ENCODE measurements around the gene SHC3.

SHC3 gene

DNA sequence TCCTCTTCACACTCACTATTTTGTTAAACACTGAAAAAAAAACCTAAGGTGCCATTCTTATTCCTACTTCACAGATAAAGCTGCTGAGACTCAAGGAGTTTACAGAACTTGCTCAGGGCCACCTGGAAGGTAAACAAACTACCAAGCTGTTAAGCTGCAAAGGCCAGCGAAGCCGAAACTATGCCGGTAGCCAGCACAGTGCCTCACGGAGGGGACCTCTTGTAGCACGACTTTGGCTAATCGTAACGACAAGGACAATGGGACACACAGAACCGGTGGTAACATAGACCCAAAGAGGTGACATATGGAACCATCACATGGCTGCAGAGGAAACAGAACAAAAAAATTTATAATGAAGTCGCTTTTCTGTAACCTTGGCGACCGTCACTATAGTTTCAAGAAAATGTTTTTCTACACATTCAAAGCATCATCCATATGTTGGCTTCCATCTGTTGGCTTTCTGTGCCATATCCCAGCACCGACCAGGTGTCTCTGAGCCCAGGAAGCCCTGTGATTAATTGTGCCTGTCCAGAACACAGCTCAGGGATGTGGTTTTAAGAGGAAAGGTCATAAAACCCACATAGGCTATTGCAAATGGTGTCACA, 127.1 kb downstream of the SHC3 start:
- Mint-ChIP-seq H3K4me3 (no peak overlapping the region), H3K4me1 (no peaks in the 10 kb centered on the region), H3K36me3 (ENCODE audit: insufficient read depth) (no peaks in the 10 kb centered on the region), H3K27ac (ENCODE audit: low read depth) (no peak overlapping the region), H3K27me3 (peaks cover 60% of the 10 kb centered on the region), H3K9me3 (no peaks in the 10 kb centered on the region)
- no peak for DNase-seq (ENCODE audit: low spot score in 2 of 2)
- no peak for ATAC-seq (replicated peaks; ENCODE audit: extremely low read depth, poor library complexity, severe bottlenecking)

DNA sequence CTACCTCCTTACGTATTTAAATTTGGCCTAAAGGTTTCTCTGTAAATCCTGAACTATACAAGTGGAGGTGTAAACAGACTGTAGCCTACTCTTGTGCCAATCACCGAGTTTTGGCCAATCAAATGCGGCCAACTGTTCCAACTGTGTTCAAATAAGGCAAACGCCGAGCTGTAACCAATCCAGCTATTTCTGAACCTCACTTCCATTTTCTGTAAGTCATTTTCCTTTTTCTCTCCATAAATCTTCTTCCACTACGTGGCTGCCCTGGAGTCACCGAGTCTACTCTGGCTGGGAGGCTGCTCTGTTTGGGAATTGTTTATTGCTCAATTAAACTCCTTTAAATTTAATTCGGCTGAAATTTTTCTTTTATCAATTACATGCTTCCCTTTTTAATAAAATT, 129.0 kb downstream of the SHC3 start:
- ATAC-seq (replicated peaks; ENCODE audit: extremely low read depth, poor library complexity, severe bottlenecking) (no peak), DNase-seq (ENCODE audit: low spot score in 2 of 2) (no peak)
- Mint-ChIP-seq H3K36me3 (ENCODE audit: insufficient read depth) (no peaks in the 10 kb centered on the region), H3K9me3 (no peaks in the 10 kb centered on the region), H3K27ac (ENCODE audit: low read depth) (no peak overlapping the region), H3K4me3 (no peak overlapping the region), H3K4me1 (no peaks in the 10 kb centered on the region), H3K27me3 (peaks cover 58% of the 10 kb centered on the region)

GRCh38 chr9:89048616-89049015, 130.0 kb downstream of the SHC3 start:
- no peak for DNase-seq (ENCODE audit: low spot score in 2 of 2)
- Mint-ChIP-seq H3K9me3 (no peaks in the 10 kb centered on the region), H3K27ac (ENCODE audit: low read depth) (no peak overlapping the region), H3K4me3 (no peak overlapping the region), H3K36me3 (ENCODE audit: insufficient read depth) (no peaks in the 10 kb centered on the region), H3K27me3 (peaks cover 52% of the 10 kb centered on the region), H3K4me1 (no peaks in the 10 kb centered on the region)
- ATAC-seq (replicated peaks; ENCODE audit: extremely low read depth, poor library complexity, severe bottlenecking) = no peak

DNA sequence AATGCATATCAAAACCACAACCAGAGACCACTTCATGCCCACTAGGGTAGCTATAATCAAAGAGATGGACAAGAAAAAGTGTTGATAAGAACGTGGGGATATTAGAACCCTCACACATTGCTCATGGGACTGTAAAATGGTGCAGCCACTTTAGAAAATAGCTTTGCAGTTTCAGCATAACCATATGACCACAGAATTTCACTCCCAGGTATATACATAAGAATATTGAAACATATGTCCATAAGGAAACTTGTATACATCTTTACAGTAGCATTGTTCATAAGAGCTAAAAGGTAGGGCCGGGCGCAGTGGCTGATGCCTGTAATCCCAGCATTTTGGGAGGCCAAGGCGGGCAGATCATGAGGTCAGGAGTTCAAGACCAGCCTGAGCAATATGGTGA, 131.0 kb downstream of the SHC3 start:
- H3K36me3 Mint-ChIP-seq (ENCODE audit: insufficient read depth) = no peaks in the 10 kb centered on the region
- no peaks in the 10 kb centered on the region for H3K4me1 Mint-ChIP-seq
- no peak overlapping the region for H3K27ac Mint-ChIP-seq (ENCODE audit: low read depth)
- ATAC-seq (replicated peaks; ENCODE audit: extremely low read depth, poor library complexity, severe bottlenecking) (no peak), DNase-seq (ENCODE audit: low spot score in 2 of 2) (no peak)
- peaks cover 49% of the 10 kb centered on the region for H3K27me3 Mint-ChIP-seq
- no peaks in the 10 kb centered on the region for H3K9me3 Mint-ChIP-seq
- no peak overlapping the region for H3K4me3 Mint-ChIP-seq

GRCh38 chr9:89046832-89047231, 131.8 kb downstream of the SHC3 start:
- H3K27ac Mint-ChIP-seq (ENCODE audit: low read depth) = no peak overlapping the region
- ATAC-seq (replicated peaks; ENCODE audit: extremely low read depth, poor library complexity, severe bottlenecking) (no peak), DNase-seq (ENCODE audit: low spot score in 2 of 2) (no peak)
- no peaks in the 10 kb centered on the region for H3K9me3 Mint-ChIP-seq
- H3K27me3 Mint-ChIP-seq = peaks cover 49% of the 10 kb centered on the region
- no peaks in the 10 kb centered on the region for H3K36me3 Mint-ChIP-seq (ENCODE audit: insufficient read depth)
- no peak overlapping the region for H3K4me3 Mint-ChIP-seq
- no peaks in the 10 kb centered on the region for H3K4me1 Mint-ChIP-seq

DNA sequence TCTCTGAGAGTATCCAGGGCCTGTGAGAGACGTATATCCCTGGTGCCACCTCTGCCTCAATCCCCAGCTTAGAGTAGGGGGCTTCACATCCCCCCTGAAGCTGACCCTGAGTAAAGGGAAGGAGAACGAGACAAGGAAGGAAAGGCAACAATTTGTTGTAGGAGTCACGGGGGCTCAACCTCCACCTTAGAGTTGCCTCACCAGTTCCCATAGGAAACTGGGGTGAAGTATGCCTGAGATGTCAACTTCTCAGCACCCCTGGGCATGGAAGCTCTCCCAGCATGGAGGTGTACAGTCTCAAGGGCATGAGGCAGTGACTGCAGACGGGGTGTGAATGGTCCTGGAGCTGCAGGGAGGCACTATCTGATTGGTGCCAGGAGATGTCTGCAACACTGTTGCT, 133.7 kb downstream of the SHC3 start:
- no peak overlapping the region for H3K27ac Mint-ChIP-seq (ENCODE audit: low read depth)
- no peaks in the 10 kb centered on the region for H3K9me3 Mint-ChIP-seq
- no peaks in the 10 kb centered on the region for H3K4me1 Mint-ChIP-seq
- DNase-seq (ENCODE audit: low spot score in 2 of 2) (no peak), ATAC-seq (replicated peaks; ENCODE audit: extremely low read depth, poor library complexity, severe bottlenecking) (no peak)
- peaks cover 37% of the 10 kb centered on the region for H3K27me3 Mint-ChIP-seq
- no peak overlapping the region for H3K4me3 Mint-ChIP-seq
- no peaks in the 10 kb centered on the region for H3K36me3 Mint-ChIP-seq (ENCODE audit: insufficient read depth)

DNA sequence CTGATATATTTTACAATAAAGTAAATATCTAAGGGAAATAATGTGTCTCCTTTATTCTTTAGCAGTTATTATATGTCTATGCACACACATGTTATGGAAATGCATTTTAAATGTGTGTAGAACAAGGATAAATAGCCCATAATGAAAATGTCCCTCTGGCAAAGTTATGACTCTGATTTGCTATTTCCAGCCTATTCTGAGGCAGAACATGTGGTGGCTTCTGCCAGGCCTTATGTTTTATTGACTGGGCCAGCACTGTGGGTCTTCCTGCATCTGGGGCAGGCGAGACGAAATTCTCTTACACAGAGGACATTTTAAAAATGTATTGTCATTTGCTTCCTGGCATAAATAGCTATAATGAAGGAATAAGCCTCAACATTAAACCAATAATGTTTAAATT, 134.5 kb downstream of the SHC3 start:
- ATAC-seq (replicated peaks; ENCODE audit: extremely low read depth, poor library complexity, severe bottlenecking) = no peak
- H3K4me1 Mint-ChIP-seq = no peaks in the 10 kb centered on the region
- H3K36me3 Mint-ChIP-seq (ENCODE audit: insufficient read depth) = no peaks in the 10 kb centered on the region
- peaks cover 33% of the 10 kb centered on the region for H3K27me3 Mint-ChIP-seq
- H3K4me3 Mint-ChIP-seq = no peak overlapping the region
- H3K27ac Mint-ChIP-seq (ENCODE audit: low read depth) = no peak overlapping the region
- no peak for DNase-seq (ENCODE audit: low spot score in 2 of 2)
- H3K9me3 Mint-ChIP-seq = no peaks in the 10 kb centered on the region

GRCh38 chr9:89042984-89043383, 135.6 kb downstream of the SHC3 start:
- Mint-ChIP-seq H3K27ac (ENCODE audit: low read depth) (no peak overlapping the region), H3K4me1 (no peaks in the 10 kb centered on the region), H3K9me3 (no peaks in the 10 kb centered on the region), H3K4me3 (no peak overlapping the region), H3K36me3 (ENCODE audit: insufficient read depth) (no peaks in the 10 kb centered on the region), H3K27me3 (peaks cover 29% of the 10 kb centered on the region)
- no peak for DNase-seq (ENCODE audit: low spot score in 2 of 2)
- ATAC-seq (replicated peaks; ENCODE audit: extremely low read depth, poor library complexity, severe bottlenecking) = no peak

- Mint-ChIP-seq H3K9me3 (no peaks in the 10 kb centered on the region), H3K36me3 (ENCODE audit: insufficient read depth) (no peaks in the 10 kb centered on the region), H3K4me1 (no peaks in the 10 kb centered on the region), H3K27me3 (peaks cover 26% of the 10 kb centered on the region), H3K27ac (ENCODE audit: low read depth) (no peak overlapping the region), H3K4me3 (no peak overlapping the region)
- DNase-seq (ENCODE audit: low spot score in 2 of 2) (no peak), ATAC-seq (replicated peaks; ENCODE audit: extremely low read depth, poor library complexity, severe bottlenecking) (no peak)
Measured at GRCh38 chr9:89039664-89040063, 139.0 kb downstream of the SHC3 start.

DNA sequence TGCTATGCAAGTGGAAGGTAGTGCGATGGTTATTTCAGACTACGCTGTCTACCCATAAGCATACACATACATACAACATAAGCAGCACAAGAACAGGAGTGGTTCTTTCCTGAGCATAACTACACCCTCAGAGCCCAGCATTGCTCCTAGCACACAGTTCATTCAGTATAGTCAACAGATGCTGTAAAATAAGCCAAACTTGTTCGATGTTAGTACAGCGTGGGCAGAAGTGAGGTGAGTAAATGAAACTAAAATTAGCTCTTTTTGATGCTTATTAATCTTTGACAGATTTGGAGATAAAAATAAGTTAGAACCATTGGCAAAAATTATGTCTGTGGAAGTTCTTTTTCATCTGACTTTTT, 139.5 kb downstream of the SHC3 start:
- Mint-ChIP-seq H3K27me3 (peaks cover 31% of the 10 kb centered on the region), H3K4me3 (no peak overlapping the region), H3K27ac (ENCODE audit: low read depth) (no peak overlapping the region), H3K9me3 (no peaks in the 10 kb centered on the region), H3K36me3 (ENCODE audit: insufficient read depth) (no peaks in the 10 kb centered on the region), H3K4me1 (no peaks in the 10 kb centered on the region)
- DNase-seq (ENCODE audit: low spot score in 2 of 2) = no peak
- no peak for ATAC-seq (replicated peaks; ENCODE audit: extremely low read depth, poor library complexity, severe bottlenecking)

DNA sequence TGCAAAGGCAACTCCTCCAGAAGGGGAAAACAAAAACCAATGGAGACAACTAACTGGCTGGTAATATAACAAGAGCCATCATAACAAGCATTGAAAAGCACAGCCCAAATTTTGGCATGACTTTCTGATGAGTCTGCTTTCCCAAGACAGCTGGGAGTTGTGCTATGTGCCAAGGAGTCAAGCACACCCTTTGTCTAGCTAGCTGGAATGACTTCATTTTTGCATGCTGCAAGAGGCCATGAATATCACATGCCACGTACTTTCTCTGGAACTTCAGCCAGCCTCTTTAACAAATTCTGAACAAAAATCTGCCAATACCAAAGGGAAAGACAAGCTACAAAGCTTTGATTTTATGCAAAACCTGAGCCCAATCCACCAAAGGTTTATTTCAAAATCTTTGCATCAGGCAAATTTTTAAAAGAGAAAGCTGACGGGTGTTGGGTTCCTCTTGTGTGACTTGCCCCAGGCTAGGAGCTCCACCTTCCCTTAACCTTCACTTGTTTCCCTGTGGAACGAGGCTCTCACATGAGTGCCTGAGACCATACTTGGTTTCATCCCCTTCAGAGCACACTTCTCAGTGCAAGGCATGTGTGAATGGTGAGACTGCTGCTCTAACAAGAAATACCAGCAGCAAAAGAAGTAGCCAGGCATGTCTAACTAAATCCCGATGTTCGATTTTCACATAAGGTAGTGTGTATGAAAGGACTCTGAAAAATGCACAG, 140.1 kb downstream of the SHC3 start:
- no peak overlapping the region for H3K4me3 Mint-ChIP-seq
- H3K27me3 Mint-ChIP-seq = peaks cover 37% of the 10 kb centered on the region
- no peaks in the 10 kb centered on the region for H3K4me1 Mint-ChIP-seq
- no peak overlapping the region for H3K27ac Mint-ChIP-seq (ENCODE audit: low read depth)
- DNase-seq (ENCODE audit: low spot score in 2 of 2) (no peak), ATAC-seq (replicated peaks; ENCODE audit: extremely low read depth, poor library complexity, severe bottlenecking) (no peak)
- H3K36me3 Mint-ChIP-seq (ENCODE audit: insufficient read depth) = no peaks in the 10 kb centered on the region
- H3K9me3 Mint-ChIP-seq = no peaks in the 10 kb centered on the region

GRCh38 chr9:89037891-89038290, 140.7 kb downstream of the SHC3 start:
- Mint-ChIP-seq H3K9me3 (no peaks in the 10 kb centered on the region), H3K36me3 (ENCODE audit: insufficient read depth) (no peaks in the 10 kb centered on the region), H3K27me3 (peaks cover 43% of the 10 kb centered on the region), H3K27ac (ENCODE audit: low read depth) (no peak overlapping the region), H3K4me1 (no peaks in the 10 kb centered on the region), H3K4me3 (no peak overlapping the region)
- no peak for ATAC-seq (replicated peaks; ENCODE audit: extremely low read depth, poor library complexity, severe bottlenecking)
- no peak for DNase-seq (ENCODE audit: low spot score in 2 of 2)

GRCh38 chr9:89037346-89037745, 141.3 kb downstream of the SHC3 start:
- ATAC-seq (replicated peaks; ENCODE audit: extremely low read depth, poor library complexity, severe bottlenecking) = no peak
- no peak overlapping the region for H3K27ac Mint-ChIP-seq (ENCODE audit: low read depth)

More at GRCh38 chr9:89037346-89037745, 141.3 kb downstream of the SHC3 start:
- no peaks in the 10 kb centered on the region for H3K36me3 Mint-ChIP-seq (ENCODE audit: insufficient read depth)
- no peak for DNase-seq (ENCODE audit: low spot score in 2 of 2)
- H3K4me3 Mint-ChIP-seq = no peak overlapping the region
- H3K9me3 Mint-ChIP-seq = no peaks in the 10 kb centered on the region
- no peaks in the 10 kb centered on the region for H3K4me1 Mint-ChIP-seq
- H3K27me3 Mint-ChIP-seq = peaks cover 49% of the 10 kb centered on the region
